Neural cell (in vitro differentiated cells): Measurements from ENCODE around the gene CDK5RAP2. TPM values are rescaled to one million over a fixed set of nuclear protein-coding genes. Genes with fewer than 3 reads are reported as not detected.

ENCODE experiments used
- H2AFZ ChIP-seq: fragments of 200-600, 300-800 bp; sonication (generic), shearing (Covaris generic); 2 replicates; pipeline ENCODE4 v1.6.0; 2014; ENCODE audit warnings: low read depth, mild to moderate bottlenecking, antibody characterized with exemption, low read length, moderate library complexity
- H3F3A ChIP-seq: fragments of 200-600 bp; shearing (Covaris generic); 2 replicates; pipeline ENCODE4 v1.6.1; 2016; ENCODE audit warnings: mild to moderate bottlenecking, moderate library complexity, mixed read lengths, antibody characterized with exemption, low read length; ENCODE audit not compliant: insufficient read depth, poor library complexity, severe bottlenecking
- H3K27ac ChIP-seq: fragments of 200-600, 300-800 bp; sonication (generic), shearing (Covaris generic); 2 replicates; pipeline ENCODE4 v1.5.1; 2014; ENCODE audit warnings: mild to moderate bottlenecking, low read length, moderate library complexity
- H3K27me3 ChIP-seq: fragments of 300-800, 200-600 bp; sonication (generic), shearing (Covaris generic); 2 replicates; pipeline ENCODE4 v1.6.0; 2014; ENCODE audit warnings: mild to moderate bottlenecking, low read depth, low read length, moderate library complexity; ENCODE audit not compliant: insufficient read depth
- H3K36me3 ChIP-seq: fragments of 300-800, 200-600 bp; sonication (generic), shearing (Covaris generic); 2 replicates; pipeline ENCODE4 v1.5.1; 2014; ENCODE audit warnings: mild to moderate bottlenecking, antibody characterized with exemption, low read length, moderate library complexity; ENCODE audit not compliant: insufficient read depth
- H3K4me2 ChIP-seq: fragments of 300-800, 200-600 bp; sonication (generic), shearing (Covaris generic); 2 replicates; pipeline ENCODE4 v1.6.0; 2014; ENCODE audit warnings: mild to moderate bottlenecking, low read length
- H3K4me3 ChIP-seq: fragments of 300-800, 200-600 bp; sonication (generic), shearing (Covaris generic); 2 replicates; pipeline ENCODE4 v1.5.1; 2014; ENCODE audit warnings: mild to moderate bottlenecking, low read length, moderate library complexity
- H3K79me2 ChIP-seq: fragments of 200-600 bp; shearing (Covaris generic); replicated peaks from 2 replicates; pipeline ENCODE4 v1.6.0; 2014; ENCODE audit warnings: mild to moderate bottlenecking, low read length, moderate library complexity; ENCODE audit not compliant: insufficient read depth
- H3K9ac ChIP-seq: fragments of 300-800, 200-600 bp; sonication (generic), shearing (Covaris generic); 2 replicates; pipeline ENCODE4 v1.6.1; 2016; ENCODE audit warnings: mild to moderate bottlenecking, low read length, mixed read lengths
- H3K9me2 ChIP-seq: fragments of 200-600 bp; shearing (Covaris generic); 2 replicates; pipeline ENCODE4 v1.6.1; 2016; ENCODE audit warnings: mild to moderate bottlenecking, low read length, mixed read lengths; ENCODE audit not compliant: insufficient read depth
- H3K9me3 ChIP-seq: fragments of 200-600, 300-800 bp; sonication (generic), shearing (Covaris generic); 2 replicates; pipeline ENCODE4 v1.6.1; 2016; ENCODE audit warnings: mild to moderate bottlenecking, mixed run types, low read length, moderate library complexity, mixed read lengths
- H4K20me1 ChIP-seq: fragments of 200-600 bp; shearing (Covaris generic); 2 replicates; pipeline ENCODE4 v1.6.1; 2016; ENCODE audit warnings: mild to moderate bottlenecking, mixed run types; ENCODE audit not compliant: insufficient read depth
- EP300 ChIP-seq: fragments of 450-650 bp; conservative IDR thresholded peaks from 2 replicates; pipeline ENCODE4 v1.6.1; 2014; ENCODE audit warnings: antibody characterized with exemption, mild to moderate bottlenecking, moderate library complexity; ENCODE audit not compliant: poor library complexity, severe bottlenecking
- EZH2 ChIP-seq: fragments of 200-600, 300-800 bp; shearing (Covaris generic), sonication (generic); IDR thresholded peaks from 2 replicates; pipeline ENCODE4 v1.6.1; 2014; ENCODE audit warnings: antibody characterized with exemption, low read length, borderline replicate concordance, mild to moderate bottlenecking; ENCODE audit not compliant: insufficient read depth, poor library complexity, severe bottlenecking
- MXI1 ChIP-seq: fragments of 450-650 bp; conservative IDR thresholded peaks from 2 replicates; pipeline ENCODE4 v1.6.1; 2014; ENCODE audit warnings: antibody characterized with exemption, mild to moderate bottlenecking; ENCODE audit not compliant: poor library complexity, severe bottlenecking
- POLR2AphosphoS5 ChIP-seq: IDR thresholded peaks from 2 replicates; pipeline ENCODE4 v1.6.1; 2012
- RAD21 ChIP-seq: fragments of 450-650 bp; conservative IDR thresholded peaks from 2 replicates; pipeline ENCODE4 v1.6.1; 2014; ENCODE audit warnings: antibody characterized with exemption, mild to moderate bottlenecking, moderate library complexity
- SMC3 ChIP-seq: fragments of 450-650 bp; conservative IDR thresholded peaks from 2 replicates; pipeline ENCODE4 v1.6.1; 2014; ENCODE audit warnings: antibody characterized with exemption, mild to moderate bottlenecking, moderate library complexity; ENCODE audit not compliant: poor library complexity
- TAF1 ChIP-seq: IDR thresholded peaks from 2 replicates; pipeline ENCODE4 v1.6.1; 2012; ENCODE audit warnings: low read depth
- polyA plus RNA-seq: library from polyadenylated mRNA; depleted of rRNA; stranded (reverse); fragments of >200 nt; gene quantifications from 2 replicates; pipeline ENCODE4 v1.2.3, GENCODE V29; 2014
- TF ChIP-seq, protein P1 (sequence below): IDR thresholded peaks from 2 replicates; pipeline ENCODE4 v1.6.1; 2012; ENCODE audit warnings: borderline replicate concordance
- TF ChIP-seq, protein P2 (sequence below): fragments of 450-650 bp; IDR thresholded peaks from 2 replicates; pipeline ENCODE4 v1.5.1; 2014; ENCODE audit warnings: antibody characterized with exemption, mild to moderate bottlenecking, moderate library complexity; ENCODE audit not compliant: poor library complexity, severe bottlenecking

The CDK5RAP2 gene
- polyA plus RNA-seq, 1 donor from 2014 or later: 43.3 TPM

DNA sequence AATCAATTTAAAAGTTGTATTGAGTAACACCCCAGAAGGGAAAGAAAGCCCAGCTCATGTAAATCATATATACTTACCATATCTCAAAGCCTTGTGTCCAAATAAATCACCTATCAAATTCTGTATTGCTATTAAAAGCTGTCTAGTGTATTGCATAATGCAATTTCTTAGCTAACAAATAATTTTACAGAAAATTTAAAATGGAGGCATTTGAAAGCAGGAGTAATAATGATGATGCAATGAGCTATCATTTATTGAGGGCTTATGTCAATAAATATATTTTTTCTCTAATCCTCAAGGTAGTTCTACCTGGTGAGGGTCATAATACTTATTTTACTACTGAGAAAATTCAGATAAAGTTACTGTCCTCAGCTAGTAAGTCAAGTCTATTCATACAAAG is 42.8 kb upstream of the CDK5RAP2 start:
- Histone ChIP-seq H4K20me1 (no peaks in the 10 kb centered on the region), H3K27me3 (no peaks in the 10 kb centered on the region), H3K4me2 (no peak overlapping the region), H3K4me3 (no peak overlapping the region), H3K9ac (no peak overlapping the region), H3F3A (no peaks in the 10 kb centered on the region), H3K9me3 (no peaks in the 10 kb centered on the region), H3K9me2 (no peaks in the 10 kb centered on the region), H3K36me3 (no peaks in the 10 kb centered on the region), H2AFZ (no peak overlapping the region), H3K27ac (no peak overlapping the region), H3K79me2 (no peaks in the 10 kb centered on the region)
- TF ChIP-seq, protein P1, sequence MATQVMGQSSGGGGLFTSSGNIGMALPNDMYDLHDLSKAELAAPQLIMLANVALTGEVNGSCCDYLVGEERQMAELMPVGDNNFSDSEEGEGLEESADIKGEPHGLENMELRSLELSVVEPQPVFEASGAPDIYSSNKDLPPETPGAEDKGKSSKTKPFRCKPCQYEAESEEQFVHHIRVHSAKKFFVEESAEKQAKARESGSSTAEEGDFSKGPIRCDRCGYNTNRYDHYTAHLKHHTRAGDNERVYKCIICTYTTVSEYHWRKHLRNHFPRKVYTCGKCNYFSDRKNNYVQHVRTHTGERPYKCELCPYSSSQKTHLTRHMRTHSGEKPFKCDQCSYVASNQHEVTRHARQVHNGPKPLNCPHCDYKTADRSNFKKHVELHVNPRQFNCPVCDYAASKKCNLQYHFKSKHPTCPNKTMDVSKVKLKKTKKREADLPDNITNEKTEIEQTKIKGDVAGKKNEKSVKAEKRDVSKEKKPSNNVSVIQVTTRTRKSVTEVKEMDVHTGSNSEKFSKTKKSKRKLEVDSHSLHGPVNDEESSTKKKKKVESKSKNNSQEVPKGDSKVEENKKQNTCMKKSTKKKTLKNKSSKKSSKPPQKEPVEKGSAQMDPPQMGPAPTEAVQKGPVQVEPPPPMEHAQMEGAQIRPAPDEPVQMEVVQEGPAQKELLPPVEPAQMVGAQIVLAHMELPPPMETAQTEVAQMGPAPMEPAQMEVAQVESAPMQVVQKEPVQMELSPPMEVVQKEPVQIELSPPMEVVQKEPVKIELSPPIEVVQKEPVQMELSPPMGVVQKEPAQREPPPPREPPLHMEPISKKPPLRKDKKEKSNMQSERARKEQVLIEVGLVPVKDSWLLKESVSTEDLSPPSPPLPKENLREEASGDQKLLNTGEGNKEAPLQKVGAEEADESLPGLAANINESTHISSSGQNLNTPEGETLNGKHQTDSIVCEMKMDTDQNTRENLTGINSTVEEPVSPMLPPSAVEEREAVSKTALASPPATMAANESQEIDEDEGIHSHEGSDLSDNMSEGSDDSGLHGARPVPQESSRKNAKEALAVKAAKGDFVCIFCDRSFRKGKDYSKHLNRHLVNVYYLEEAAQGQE: no peak
- no peak for TF ChIP-seq POLR2AphosphoS5
- TF ChIP-seq SMC3: no peak
- TF ChIP-seq, protein P2, sequence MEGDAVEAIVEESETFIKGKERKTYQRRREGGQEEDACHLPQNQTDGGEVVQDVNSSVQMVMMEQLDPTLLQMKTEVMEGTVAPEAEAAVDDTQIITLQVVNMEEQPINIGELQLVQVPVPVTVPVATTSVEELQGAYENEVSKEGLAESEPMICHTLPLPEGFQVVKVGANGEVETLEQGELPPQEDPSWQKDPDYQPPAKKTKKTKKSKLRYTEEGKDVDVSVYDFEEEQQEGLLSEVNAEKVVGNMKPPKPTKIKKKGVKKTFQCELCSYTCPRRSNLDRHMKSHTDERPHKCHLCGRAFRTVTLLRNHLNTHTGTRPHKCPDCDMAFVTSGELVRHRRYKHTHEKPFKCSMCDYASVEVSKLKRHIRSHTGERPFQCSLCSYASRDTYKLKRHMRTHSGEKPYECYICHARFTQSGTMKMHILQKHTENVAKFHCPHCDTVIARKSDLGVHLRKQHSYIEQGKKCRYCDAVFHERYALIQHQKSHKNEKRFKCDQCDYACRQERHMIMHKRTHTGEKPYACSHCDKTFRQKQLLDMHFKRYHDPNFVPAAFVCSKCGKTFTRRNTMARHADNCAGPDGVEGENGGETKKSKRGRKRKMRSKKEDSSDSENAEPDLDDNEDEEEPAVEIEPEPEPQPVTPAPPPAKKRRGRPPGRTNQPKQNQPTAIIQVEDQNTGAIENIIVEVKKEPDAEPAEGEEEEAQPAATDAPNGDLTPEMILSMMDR: no peak
- no peak for TF ChIP-seq EP300
- no peak for TF ChIP-seq EZH2
- no peak for TF ChIP-seq MXI1
- no peak for TF ChIP-seq TAF1
- no peak for TF ChIP-seq RAD21

DNA sequence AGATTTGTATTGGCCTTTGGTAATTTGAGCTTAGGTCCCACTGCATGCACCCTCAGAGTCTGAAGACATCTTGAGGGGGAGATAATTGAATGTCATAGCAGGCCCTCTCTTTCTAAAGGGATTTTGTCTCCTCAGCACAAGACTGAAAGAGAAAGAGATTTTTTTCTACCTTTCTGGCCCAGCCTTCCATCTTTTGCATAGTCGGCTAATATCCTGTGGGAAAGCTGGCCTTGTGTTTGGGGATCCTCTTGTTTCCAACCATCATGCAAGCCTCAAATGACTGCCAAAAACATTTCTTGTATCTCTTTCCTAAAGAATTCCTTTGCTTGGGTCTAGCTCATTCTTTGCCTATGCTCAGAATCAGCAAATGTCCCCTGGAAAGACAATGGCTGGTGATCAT is 42.0 kb upstream of the CDK5RAP2 start:
- Histone ChIP-seq H3K4me2 (no peak overlapping the region), H3K27me3 (no peaks in the 10 kb centered on the region), H3F3A (no peaks in the 10 kb centered on the region), H3K4me3 (no peak overlapping the region), H4K20me1 (no peaks in the 10 kb centered on the region), H3K27ac (no peak overlapping the region), H3K9me3 (no peaks in the 10 kb centered on the region), H2AFZ (no peak overlapping the region), H3K9ac (no peak overlapping the region), H3K36me3 (no peaks in the 10 kb centered on the region), H3K79me2 (no peaks in the 10 kb centered on the region), H3K9me2 (no peaks in the 10 kb centered on the region)
- TF ChIP-seq RAD21 (no peak), EZH2 (no peak), EP300 (no peak), POLR2AphosphoS5 (no peak), MXI1 (no peak)
- TF ChIP-seq, protein P1: no peak
- TF ChIP-seq, protein P2: no peak
